Prostate gland (tissue), 2 donors: Measurements from ENCODE around the gene PKMYT1.

ENCODE experiments used
- POLR2A ChIP-seq: fragments of 450-650 bp; IDR thresholded peaks from one replicate; pipeline ENCODE4 v1.6.1; 2016; ENCODE audit warnings: antibody characterized with exemption, mild to moderate bottlenecking
- POLR2AphosphoS5 ChIP-seq: sonication (generic); formaldehyde crosslinking; IDR thresholded peaks from one replicate; pipeline ENCODE4 v1.6.1; 2017; ENCODE audit warnings: antibody characterized with exemption
- TF ChIP-seq, protein P1 (sequence below), 4 experiments: fragments of 200-600 bp in 2 of 4; fragments of 450-650 bp in 2 of 4; sonication (generic) in 2 of 4; IDR thresholded peaks; 1 replicate in 3 of 4; 2 replicates in 1 of 4; pipeline ENCODE4 v1.5.1; 2016 to 2019; ENCODE audit warnings: antibody characterized with exemption in 4 of 4, mild to moderate bottlenecking in 2 of 4, moderate library complexity in 2 of 4

DNA sequence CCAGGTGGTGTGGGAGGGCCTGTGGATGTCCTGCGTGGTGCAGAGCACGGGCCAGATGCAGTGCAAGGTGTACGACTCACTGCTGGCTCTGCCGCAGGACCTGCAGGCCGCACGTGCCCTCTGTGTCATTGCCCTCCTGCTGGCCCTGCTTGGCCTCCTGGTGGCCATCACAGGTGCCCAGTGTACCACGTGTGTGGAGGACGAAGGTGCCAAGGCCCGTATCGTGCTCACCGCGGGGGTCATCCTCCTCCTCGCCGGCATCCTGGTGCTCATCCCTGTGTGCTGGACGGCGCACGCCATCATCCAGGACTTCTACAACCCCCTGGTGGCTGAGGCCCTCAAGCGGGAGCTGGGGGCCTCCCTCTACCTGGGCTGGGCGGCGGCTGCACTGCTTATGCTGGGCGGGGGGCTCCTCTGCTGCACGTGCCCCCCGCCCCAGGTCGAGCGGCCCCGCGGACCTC lies 33.3 kb upstream of the PKMYT1 start:
- TF ChIP-seq POLR2AphosphoS5, result no peak
- no peak for TF ChIP-seq POLR2A
- TF ChIP-seq, protein P1, sequence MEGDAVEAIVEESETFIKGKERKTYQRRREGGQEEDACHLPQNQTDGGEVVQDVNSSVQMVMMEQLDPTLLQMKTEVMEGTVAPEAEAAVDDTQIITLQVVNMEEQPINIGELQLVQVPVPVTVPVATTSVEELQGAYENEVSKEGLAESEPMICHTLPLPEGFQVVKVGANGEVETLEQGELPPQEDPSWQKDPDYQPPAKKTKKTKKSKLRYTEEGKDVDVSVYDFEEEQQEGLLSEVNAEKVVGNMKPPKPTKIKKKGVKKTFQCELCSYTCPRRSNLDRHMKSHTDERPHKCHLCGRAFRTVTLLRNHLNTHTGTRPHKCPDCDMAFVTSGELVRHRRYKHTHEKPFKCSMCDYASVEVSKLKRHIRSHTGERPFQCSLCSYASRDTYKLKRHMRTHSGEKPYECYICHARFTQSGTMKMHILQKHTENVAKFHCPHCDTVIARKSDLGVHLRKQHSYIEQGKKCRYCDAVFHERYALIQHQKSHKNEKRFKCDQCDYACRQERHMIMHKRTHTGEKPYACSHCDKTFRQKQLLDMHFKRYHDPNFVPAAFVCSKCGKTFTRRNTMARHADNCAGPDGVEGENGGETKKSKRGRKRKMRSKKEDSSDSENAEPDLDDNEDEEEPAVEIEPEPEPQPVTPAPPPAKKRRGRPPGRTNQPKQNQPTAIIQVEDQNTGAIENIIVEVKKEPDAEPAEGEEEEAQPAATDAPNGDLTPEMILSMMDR (IDR thresholded peaks at IDR 0.05), result no peak
